RKO (cell line): ENCODE results near the gene GDF11.

Experiments
- DNase-seq: peaks from one replicate; pipeline ENCODE4 v3.0.0-alpha.2; 2016; ENCODE audit warnings: low spot score

GDF11 gene

GRCh38 chr12:55742719-55743405 lies at the start of gene GDF11:
Gene GDF11, plus strand, starts transcription at chr12:55743122. Its CDS starts 195 bp downstream, at chr12:55743317.
- peak; percentile 81 for DNase-seq

DNA sequence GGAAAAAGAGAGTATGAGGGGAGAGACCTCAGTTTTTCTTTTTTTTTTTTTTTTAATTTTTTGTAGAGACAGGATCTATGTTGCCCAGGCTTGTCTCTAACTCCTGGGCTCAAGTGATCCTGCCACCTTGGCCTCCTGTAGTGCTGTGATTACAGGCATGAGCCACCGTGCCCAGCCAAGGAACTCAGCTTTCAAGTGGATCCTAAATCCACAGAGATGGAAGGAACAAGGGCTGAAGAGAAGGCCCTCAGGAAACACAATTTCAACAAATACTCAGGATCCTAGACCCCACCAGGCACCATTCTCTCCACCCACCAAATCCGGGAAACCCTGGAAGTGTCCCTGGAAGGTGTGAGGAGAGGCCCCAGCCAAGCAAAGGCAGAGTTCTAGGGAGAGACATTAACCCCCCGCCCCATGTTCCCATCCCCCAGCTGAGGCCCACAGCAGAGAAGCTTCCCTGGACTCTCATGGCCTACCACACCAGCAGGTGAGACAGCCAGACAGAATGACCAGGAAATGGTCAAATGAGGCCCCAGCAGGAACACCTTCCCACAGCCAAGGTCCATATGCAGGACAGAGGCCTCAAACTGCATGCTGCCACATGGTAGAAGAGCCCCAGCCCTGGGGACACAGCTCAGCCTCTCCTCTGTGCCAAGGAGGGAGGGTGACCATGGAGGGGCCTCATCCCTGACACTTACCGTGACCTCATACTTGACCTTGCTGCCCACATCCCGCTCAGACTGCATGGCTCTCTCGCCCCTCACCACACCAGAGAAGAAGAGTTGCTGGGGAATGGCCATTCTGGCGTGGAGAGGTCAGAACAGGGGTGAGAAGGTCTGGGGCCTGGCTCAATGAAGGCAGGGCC lies 49.4 kb upstream of the GDF11 start:
- DNase-seq, result no peak

- no peak for DNase-seq
These were observed 48.8 kb upstream of the GDF11 start for GRCh38 chr12:55694188-55694515.

- DNase-seq, result no peak
These were observed 48.3 kb upstream of the GDF11 start for GRCh38 chr12:55694651-55695050.

- DNase-seq, result no peak
These were observed 47.6 kb upstream of the GDF11 start for GRCh38 chr12:55695349-55695748.

DNA sequence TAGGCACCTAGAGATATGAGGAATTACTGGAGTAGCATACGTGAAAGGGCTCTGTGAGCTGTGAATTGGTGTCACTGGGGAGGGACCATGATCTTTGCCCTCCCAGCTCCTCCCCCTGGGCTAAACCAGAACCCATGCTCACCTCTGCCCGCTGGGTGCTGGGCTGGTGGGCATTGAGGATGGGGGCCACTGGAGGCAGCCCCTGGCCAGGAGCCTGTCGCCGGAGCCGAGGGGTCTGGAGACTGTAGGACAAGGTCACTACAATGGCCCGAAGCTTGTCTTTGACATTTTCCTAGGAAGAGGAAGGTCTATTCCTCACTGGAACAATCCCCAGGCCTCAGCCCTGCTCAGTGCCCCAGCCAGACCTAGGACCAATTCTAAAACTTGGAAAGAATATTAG lies 46.8 kb upstream of the GDF11 start:
- no peak for DNase-seq

DNA sequence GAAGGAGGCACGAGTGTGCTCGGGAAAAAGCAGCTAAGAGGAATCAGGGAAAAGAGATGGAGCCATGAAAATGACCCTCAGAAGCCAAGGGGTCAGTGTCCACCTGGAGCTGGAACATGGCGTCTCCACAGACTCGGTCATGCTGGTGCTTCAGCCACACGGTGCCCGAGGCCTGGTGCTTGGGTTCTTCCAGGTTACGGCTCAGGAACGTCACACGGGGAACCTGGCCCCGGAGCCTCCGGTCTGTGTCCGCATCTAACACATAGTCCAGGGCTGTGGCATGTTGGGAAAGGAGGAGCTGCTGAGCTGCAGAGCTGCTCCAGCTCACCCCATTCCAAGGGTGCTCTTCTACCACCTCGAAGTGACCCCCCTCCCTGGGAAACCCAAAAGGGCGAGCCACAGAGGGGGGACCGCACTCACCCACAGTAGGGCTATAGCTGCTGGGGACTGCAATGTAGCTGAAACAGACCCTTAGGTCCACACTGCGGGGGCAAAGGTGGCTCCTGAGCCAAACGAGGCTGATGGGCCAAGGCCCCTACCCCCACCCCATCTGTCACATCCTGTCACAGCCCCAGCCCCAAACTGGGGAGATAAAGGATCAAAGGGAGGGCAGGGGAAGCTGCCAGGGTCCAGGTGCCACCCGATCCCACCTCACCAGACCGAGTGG lies 46.0 kb upstream of the GDF11 start:
- no peak for DNase-seq

GRCh38 chr12:55697686-55698085 lies 45.2 kb upstream of the GDF11 start:
- DNase-seq, result no peak

GRCh38 chr12:55698241-55698955 lies 44.5 kb upstream of the GDF11 start:
- no peak for DNase-seq

- no peak for DNase-seq
These were observed 44.0 kb upstream of the GDF11 start for GRCh38 chr12:55698965-55699364.

DNA sequence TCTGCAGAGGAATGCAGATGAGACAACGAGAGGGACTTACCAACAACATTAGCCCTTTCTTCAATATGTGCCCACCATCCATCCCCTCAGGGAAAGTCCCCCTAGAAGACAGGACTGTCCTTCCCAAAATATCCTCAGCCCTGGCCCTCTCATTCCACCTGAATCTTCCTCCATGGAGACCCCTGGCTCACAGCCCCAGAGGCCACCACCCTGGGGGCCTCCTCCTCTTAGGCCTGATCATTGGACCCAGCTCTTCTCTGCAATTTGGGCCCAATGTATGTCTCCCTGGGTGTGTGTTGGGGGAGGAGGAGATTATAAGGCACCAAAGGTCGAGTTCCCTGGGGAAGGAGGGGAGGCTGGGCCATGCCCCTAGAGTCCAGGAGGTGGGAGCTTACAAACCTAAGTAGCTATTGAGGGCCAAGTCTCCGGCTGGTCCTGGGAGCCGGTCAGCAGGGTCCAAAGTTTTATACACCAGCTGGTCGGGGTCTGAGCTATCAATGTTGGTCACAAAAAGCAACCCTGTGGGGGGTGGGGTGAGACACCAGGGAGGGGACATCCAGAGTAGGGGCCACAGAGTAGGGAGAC lies 43.4 kb upstream of the GDF11 start:
- DNase-seq, result no peak

- DNase-seq, result no peak
These were observed 42.5 kb upstream of the GDF11 start for GRCh38 chr12:55700255-55701018.

GRCh38 chr12:55702861-55703260 lies 40.1 kb upstream of the GDF11 start:
- DNase-seq, result no peak

- DNase-seq, result no peak
These were observed 39.6 kb upstream of the GDF11 start for GRCh38 chr12:55703288-55703687.

DNA sequence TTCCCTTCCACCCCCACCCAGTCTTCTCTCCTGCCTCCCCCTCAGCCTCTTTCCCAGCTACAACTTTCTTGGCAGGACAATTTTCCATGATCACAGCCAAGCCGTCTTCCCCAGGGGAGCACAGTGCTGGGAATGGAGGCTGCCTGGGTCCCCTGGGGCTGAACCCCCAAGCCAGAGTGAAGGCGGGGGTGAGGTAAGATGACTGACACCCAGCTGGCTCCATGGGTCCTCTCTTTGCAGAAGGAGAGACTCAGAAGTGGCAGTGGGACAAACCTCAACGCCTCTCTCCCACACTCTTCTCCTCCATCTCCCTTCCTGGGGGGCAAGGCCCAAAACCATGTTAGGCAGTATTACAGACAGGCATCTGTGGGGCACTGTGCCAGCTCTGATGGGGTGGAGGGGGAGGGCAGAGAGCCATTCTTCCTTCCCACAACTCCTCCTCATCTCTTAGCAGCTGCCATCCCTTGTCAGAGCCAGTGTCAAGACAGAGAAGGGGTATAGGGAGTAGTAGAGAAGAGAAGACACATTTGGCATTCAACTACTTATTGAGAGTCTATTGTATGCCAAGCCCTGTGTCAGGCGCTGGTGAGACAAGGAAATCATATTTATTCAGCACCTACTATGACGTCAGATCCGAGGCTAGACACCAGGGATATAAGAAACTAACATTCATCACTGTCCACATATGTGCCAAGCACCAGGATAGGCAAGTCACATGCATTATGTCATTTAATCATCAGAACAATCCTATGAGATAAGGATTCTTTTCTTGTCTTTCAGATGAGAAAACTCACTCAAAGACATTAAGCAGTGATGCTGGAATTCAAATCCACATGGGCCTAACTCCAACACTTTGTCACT lies 38.8 kb upstream of the GDF11 start:
- no peak for DNase-seq

GRCh38 chr12:55704824-55705718 lies 37.9 kb upstream of the GDF11 start:
- DNase-seq, result no peak

- DNase-seq, result no peak
These were observed 37.0 kb upstream of the GDF11 start for GRCh38 chr12:55705782-55706402.

DNA sequence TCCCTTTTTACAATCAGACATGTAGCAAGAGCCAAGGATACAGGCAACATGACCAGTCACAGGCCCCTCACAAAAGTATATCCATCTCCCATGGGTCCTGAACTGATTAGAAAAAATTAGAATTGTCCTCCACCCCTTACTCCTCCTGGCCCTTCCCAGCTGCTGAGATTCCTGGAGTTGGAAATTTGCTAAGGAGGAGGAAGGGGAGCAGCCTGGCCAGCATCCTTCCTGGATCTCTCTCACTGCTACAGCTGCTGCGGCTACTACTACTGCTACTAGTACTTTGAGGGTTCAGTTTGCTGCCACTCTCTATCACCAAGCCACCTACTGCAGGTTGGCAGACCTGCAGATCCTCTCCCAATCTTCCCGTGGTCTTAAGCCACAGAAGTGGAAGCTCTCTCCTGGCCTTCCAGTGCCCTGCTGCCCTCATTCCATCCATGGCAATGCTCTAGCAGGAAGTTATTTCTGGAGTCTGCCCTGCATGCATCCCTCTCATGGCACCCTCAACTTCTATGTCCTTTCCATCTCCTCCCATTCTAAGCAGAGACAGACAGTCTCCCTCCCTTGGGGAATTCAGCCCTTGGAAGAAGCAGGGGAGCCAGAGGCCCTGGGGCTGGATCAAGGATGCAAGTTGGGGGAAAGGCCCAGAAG lies 36.2 kb upstream of the GDF11 start:
- no peak for DNase-seq
